ENCODE data around the gene CLCN1.

GRCh38 chr7:143381427-143382125, 65.7 kb downstream of the CLCN1 start:
- TF ChIP-seq CTCF (IDR thresholded peaks at IDR 0.05; ENCODE audit: borderline replicate concordance, extremely low read depth, low read length, poor library complexity, severe bottlenecking) (no peak), EZH2 (IDR thresholded peaks at IDR 0.05; ENCODE audit: borderline replicate concordance, low read depth, low read length, severe bottlenecking) (no peak)
